ENCODE results near the gene RD3L. TPM values are rescaled to one million over a fixed set of nuclear protein-coding genes. Genes with fewer than 3 reads are reported as not detected.

Gene RD3L
- total RNA-seq, 1 experiment from 2014 or later: not detected

DNA sequence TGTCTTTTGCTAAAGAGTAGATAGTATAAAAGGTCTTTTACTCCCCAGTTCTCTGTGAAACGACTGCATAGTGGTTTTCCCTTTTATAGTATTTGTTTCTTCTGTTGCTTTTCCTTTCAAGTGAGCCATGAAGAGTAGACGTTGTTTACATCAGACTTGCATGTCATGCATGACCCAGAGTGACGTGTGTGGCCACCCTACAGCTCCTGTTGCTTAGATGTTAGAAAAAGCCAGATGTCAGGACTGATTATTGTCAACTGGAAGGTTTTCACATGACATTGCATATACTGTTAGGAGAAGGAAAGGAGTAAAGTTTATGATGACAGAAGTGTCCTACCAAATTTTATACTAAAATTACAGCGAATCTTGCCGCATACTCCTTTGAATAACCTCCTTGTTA, 1.3 kb upstream of the RD3L start:
- no peak for DNase-seq
- Histone ChIP-seq H3K14ac (ENCODE audit: insufficient read depth, low read length) (no peak overlapping the region), H2AK5ac (ENCODE audit: insufficient read length, low read length) (no peak overlapping the region), H2BK5ac (ENCODE audit: insufficient read length, low read length) (no peak overlapping the region), H3K9me3 (ENCODE audit: control insufficient read depth, low read depth, low read length) (no peaks in the 10 kb centered on the region), H3K79me1 (ENCODE audit: insufficient read depth, low read depth, low read length, poor library complexity, severe bottlenecking) (no peaks in the 10 kb centered on the region), H3K56ac (ENCODE audit: insufficient read length, low read depth, low read length) (no peak overlapping the region), H2BK120ac (ENCODE audit: low read depth, low read length, poor library complexity, severe bottlenecking) (no peak overlapping the region), H3K27me3 (ENCODE audit: insufficient read depth, low read length) (no peaks in the 10 kb centered on the region), H2BK15ac (ENCODE audit: low read depth, low read length) (no peak overlapping the region), H3K23ac (ENCODE audit: insufficient read length, low read depth, low read length) (no peak overlapping the region), H2BK20ac (ENCODE audit: low read depth, low read length, poor library complexity, severe bottlenecking) (no peak overlapping the region), H3K4me2 (ENCODE audit: insufficient read depth, insufficient read length, low read length) (no peak overlapping the region), H3K4ac (ENCODE audit: low read depth, low read length) (no peak overlapping the region), H3K23me2 (ENCODE audit: insufficient read length, low read depth, low read length, poor library complexity, severe bottlenecking) (no peaks in the 10 kb centered on the region), H3K79me2 (ENCODE audit: insufficient read depth, low read length) (no peaks in the 10 kb centered on the region), H4K20me1 (ENCODE audit: control insufficient read depth, insufficient read depth, insufficient read length) (no peaks in the 10 kb centered on the region), H3T11ph (ENCODE audit: low read length) (no peak overlapping the region), H4K5ac (ENCODE audit: insufficient read length, low read depth, low read length) (no peak overlapping the region), H3K9ac (ENCODE audit: extremely low read depth, insufficient read length, low read length) (no peak overlapping the region), H2AFZ (ENCODE audit: low read length) (no peak overlapping the region), H4K8ac (replicated peaks; ENCODE audit: insufficient read length, low read depth, low read length) (no peak overlapping the region), H2BK12ac (ENCODE audit: insufficient read length, low read depth, low read length) (no peak overlapping the region), H4K91ac (ENCODE audit: insufficient read length, low read depth, low read length) (no peak overlapping the region), H3K27ac (ENCODE audit: insufficient read length, low read depth, low read length) (no peak overlapping the region), H3K4me1 (ENCODE audit: insufficient read depth, low read length) (no peaks in the 10 kb centered on the region), H3K18ac (ENCODE audit: insufficient read length, low read depth, low read length) (no peak overlapping the region)
- Mint-ChIP-seq H3K36me3 (ENCODE audit: insufficient read depth in 1 of 3, low read depth in 3 of 3) (no peaks in the 10 kb centered on the region; a peak in 1 of 7 replicates), H3K27ac (no peak overlapping the region), H3K4me1 (no peaks in the 10 kb centered on the region), H3K4me3 (no peak overlapping the region), H3K9me3 (peaks cover 10 to 12% of the 10 kb centered on the region in 2 experiments), H3K27me3 (ENCODE audit: low read depth) (peaks cover 33% of the 10 kb centered on the region)
- TF ChIP-seq CTCF (conservative IDR thresholded peaks at IDR 0.05): no peak
- WGBS (ENCODE audit: extremely low coverage, insufficient read length, low lambda C conversion rate): no CpG with 5 or more reads among the region's 5 CpGs

Measured in H9 (cell line).